ENCODE data around the gene GET3.

GET3 gene

GRCh38 chr19:12779162-12779993 lies 42.1 kb downstream of the GET3 start:
- no peak for DNase-seq (ENCODE audit: low spot score)

DNA sequence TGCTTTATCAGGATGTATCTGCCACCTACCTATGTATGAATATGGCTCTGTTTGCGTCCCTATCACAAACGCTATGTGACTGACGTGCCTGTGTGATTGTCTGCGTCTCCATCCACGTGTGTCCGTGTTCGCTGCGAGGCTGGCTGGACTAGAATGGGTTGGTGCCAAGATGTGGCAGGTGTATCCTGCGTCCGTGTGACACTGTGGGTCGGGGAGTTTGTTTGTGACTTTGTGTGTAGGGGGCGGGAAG lies 44.8 kb downstream of the GET3 start:
- no peak for DNase-seq (ENCODE audit: low spot score)

- DNase-seq (ENCODE audit: low spot score), result peak; percentile 88
Observed at GRCh38 chr19:12782424-12783290, 45.4 kb downstream of the GET3 start.

GRCh38 chr19:12783291-12783848 lies 46.1 kb downstream of the GET3 start:
- DNase-seq (ENCODE audit: low spot score), result no peak

GRCh38 chr19:12783849-12784393 lies 46.6 kb downstream of the GET3 start:
- no peak for DNase-seq (ENCODE audit: low spot score)

GRCh38 chr19:12784394-12784870 lies 47.1 kb downstream of the GET3 start:
- no peak for DNase-seq (ENCODE audit: low spot score)

DNA sequence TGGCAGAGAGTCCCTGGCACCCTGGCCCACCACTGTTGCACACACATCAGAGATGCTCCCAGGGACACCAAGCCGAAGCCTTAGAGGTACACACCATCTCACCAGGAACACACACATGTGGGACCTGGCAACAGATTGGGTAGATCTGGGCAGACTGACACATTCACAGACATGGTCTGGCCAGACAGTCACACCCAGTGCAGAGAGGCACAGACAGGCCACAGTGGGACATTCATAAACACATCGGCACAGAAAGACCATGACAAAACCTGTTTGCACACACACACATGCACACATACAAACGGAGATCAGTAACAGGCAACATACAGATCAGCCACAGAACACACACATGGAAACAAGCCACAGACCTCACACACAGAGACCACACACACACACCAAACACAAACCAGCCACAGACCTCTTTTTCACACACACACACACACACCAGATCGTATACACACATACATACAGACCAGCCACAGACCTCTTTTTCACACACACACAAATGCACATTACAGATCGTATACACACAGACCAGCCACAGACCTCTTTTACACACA lies 47.7 kb downstream of the GET3 start:
- DNase-seq (ENCODE audit: low spot score), result no peak

GRCh38 chr19:12785431-12786031 lies 48.2 kb downstream of the GET3 start:
- no peak for DNase-seq (ENCODE audit: low spot score)

DNA sequence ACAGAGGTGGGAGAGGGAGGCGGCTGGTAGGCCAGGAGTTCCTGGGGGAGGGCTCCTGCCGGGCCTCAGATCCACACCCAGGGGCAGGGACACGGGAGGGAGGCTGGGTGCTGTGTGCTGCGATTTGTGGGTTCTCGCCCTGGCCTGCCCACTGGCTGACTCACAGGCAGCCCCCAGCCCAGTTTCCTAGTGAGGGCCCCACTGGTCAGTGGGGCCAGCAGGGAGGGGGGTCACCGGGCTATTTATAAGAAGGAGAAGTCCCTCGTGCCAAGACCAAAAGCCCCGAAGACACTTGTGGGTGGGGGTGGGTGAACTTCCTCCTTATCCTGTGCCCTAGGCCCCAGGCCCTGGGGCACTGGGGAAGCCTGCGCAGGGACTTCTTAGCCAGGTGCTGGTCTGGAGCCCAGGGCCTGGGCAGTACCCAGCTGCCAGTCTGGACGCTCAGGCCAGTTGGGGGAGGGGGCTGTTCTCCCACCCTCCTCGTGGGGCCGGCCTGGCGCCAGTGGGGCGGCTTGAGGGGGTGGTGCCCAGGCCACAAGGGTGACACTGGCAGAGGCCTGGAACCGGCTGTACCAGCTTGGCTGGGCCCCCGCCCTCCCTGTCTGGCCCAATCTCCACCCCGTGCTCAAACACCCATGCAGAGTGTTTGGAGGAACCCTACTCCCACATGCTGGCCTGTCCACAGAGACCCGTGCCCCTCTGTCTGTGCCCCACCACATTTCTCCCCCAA lies 49.0 kb downstream of the GET3 start:
- no peak for DNase-seq (ENCODE audit: low spot score)

DNA sequence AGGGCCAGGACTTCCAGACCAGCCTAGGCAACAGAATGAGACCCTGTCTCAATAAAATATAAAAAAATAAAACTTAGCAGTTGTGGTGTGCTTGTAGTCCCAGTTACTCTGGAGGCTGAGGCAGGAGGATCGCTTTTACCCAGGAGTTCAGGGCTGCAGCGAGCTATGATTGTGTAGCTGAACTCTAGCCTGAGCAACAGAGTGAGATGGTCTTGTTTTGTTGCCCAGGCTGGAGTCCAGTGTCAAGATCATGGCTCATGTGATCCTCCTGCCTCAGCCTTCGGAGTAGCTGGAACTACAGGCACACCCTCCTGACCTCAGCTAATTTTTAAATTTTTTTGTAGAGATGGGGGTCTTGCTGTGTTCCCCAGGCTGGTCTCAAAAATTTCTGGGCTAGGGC lies 49.7 kb downstream of the GET3 start:
- DNase-seq (ENCODE audit: low spot score), result no peak

DNA sequence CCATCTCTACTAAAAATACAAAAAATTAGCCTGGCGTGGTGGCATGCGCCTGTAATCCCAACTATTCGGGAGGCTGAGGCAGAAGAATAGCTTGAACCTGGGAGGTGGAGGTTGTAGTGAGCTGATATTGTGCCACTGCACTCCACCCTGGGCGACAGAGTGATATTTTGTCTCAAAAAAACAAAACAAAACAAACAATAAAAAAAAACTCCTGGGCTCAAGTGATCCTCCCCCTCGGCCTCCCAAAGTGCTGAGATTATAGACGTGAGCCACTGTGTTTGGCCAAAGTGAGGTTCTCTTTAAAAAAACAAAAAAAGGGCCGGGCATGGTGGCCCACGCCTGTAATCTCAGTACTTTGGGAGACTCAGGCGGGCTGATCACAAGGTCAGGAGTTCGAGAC lies 50.2 kb downstream of the GET3 start:
- DNase-seq (ENCODE audit: low spot score), result no peak

DNA sequence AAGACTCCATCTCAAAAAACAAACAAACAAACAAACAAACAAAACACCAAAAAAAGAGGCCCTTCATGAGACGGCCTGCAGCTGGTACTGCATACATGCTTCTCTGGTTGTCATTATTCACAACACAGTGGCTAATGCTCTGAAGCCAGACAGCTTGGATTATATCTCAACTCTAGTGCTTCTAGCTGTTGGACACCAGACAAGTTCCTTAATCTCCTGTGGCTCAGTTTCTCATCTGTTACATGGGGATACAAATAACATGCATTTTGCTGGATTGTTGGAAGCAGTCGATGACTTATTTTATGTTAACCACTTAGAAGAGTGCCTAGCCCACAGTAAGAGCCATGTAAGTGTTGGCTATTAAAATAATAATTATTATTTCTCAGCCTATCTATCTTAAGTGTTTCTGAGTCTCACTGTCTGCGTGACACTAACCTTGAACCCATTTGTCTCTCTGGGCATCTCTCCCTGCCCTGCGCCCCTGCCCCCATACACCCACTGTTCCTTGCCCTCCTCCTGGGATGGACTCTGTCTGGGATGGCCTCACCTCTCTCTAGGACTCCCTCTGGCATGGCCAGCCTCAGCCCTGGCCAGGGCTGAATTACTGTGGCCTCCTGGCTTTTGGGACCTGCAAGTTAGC lies 50.9 kb downstream of the GET3 start:
- no peak for DNase-seq (ENCODE audit: low spot score)

DNA sequence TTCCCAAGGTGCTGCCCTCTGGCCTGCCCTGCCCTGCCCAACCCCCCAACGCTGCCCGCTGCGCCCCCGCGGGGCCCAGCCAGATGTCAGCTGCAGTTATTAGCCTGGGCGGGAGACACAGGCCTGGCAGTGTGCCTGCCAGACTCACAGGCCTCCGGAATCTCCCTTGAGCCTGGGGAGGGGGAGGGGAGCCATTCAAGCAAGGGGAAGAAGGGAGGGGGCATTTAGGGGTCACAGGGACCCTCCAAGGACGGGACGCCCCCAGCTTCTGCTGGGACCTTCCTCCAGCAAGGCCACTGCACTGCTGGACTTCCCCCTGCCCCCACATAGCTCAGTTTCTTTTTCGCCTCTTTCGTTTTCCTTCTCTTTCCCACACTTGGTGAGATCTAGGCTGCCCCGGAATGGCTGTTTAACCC lies 51.4 kb downstream of the GET3 start:
- peak; percentile 77 for DNase-seq (ENCODE audit: low spot score)

GRCh38 chr19:12789098-12789903 lies 52.0 kb downstream of the GET3 start:
- DNase-seq (ENCODE audit: low spot score), result no peak

- peak; percentile 95 for DNase-seq (ENCODE audit: low spot score)
Observed at GRCh38 chr19:12789904-12790619, 52.8 kb downstream of the GET3 start.

DNA sequence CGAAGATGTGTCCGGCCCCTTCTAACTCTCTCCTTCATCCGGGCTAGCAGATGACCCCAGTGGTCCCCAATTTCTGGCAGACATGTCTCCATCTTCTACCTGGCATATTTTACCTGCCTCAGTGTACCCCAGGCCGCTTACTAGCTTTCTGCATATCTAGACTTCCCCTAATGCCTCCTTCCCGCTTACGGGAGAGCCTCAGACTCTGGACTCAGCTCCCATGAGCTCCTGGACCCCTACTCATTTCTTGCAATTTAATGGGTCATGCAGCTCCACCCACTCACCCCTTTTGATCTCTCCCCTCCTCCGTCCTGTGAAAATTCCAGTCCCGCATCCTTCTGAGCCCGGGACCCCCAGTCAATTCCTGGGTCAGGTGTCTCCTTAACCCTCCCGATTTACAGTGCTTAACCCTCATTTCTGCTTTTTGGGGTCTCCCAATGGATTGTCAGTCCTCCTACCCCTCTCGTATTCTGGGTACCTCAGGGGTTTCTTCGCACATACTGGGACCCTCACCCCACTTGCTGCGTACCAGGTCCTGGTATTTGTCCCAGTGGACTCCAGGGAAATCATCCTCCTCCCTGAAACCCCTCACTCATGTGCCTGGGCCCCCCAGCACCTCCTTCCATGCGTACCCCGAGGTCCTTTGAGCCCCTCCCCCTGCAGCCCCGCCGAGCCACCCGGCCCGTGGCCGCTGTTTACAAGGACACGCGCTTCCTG lies 53.5 kb downstream of the GET3 start:
- DNase-seq (ENCODE audit: low spot score), result no peak

DNA sequence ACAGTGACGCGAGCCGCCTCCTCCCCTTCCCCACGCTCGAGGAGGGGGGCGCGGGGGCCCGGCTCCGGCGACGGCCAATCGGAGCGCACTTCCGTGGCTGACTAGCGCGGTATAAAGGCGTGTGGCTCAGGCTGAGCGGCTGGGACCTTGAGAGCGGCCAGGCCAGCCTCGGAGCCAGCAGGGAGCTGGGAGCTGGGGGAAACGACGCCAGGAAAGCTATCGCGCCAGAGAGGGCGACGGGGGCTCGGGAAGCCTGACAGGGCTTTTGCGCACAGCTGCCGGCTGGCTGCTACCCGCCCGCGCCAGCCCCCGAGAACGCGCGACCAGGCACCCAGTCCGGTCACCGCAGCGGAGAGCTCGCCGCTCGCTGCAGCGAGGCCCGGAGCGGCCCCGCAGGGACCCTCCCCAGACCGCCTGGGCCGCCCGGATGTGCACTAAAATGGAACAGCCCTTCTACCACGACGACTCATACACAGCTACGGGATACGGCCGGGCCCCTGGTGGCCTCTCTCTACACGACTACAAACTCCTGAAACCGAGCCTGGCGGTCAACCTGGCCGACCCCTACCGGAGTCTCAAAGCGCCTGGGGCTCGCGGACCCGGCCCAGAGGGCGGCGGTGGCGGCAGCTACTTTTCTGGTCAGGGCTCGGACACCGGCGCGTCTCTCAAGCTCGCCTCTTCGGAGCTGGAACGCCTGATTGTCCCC lies 54.2 kb downstream of the GET3 start, which contains the start of gene JUNB:
TSS of gene JUNB (plus strand) at position 142 of the 706 bp plus-strand sequence. CDS start at position 428, 286 bp downstream.
- DNase-seq (ENCODE audit: low spot score), result peak; percentile 91

Data from D341Med (cell line).